Duodenal mucosa (tissue), 2 donors: ENCODE results near the gene FBXW10B.
"Not testable (repeated sequence)": the region's sequence is repeated elsewhere in the genome, so short reads cannot be mapped to it uniquely, and the experiment has no call there.

Experiments used
- H3K27ac ChIP-seq: one replicate; pipeline ENCODE4 v1.7.0; 2013; ENCODE audit warnings: low read depth, low read length
- H3K27me3 ChIP-seq, 2 donors: one replicate each; pipeline ENCODE4 v1.7.0; 2013; ENCODE audit warnings: low read length in 2 of 2, control low read depth in 1 of 2; ENCODE audit not compliant: insufficient read depth in 2 of 2, control insufficient read depth in 1 of 2
- H3K36me3 ChIP-seq, 2 donors: one replicate each; pipeline ENCODE4 v1.7.0; 2013; ENCODE audit warnings: low read length in 2 of 2, control low read depth in 1 of 2; ENCODE audit not compliant: insufficient read depth in 2 of 2, control insufficient read depth in 1 of 2
- H3K4me1 ChIP-seq, 2 donors: one replicate each; pipeline ENCODE4 v1.7.0; 2013; ENCODE audit warnings: low read length in 2 of 2, control low read depth in 1 of 2; ENCODE audit not compliant: insufficient read depth in 2 of 2, control insufficient read depth in 1 of 2
- H3K4me3 ChIP-seq, 2 donors: one replicate each; pipeline ENCODE4 v1.7.0; 2013; ENCODE audit warnings: low read length in 2 of 2, low read depth in 1 of 2
- H3K9ac ChIP-seq, 2 donors: one replicate each; pipeline ENCODE4 v1.7.0; 2013; ENCODE audit warnings: low read length in 2 of 2, low read depth in 1 of 2
- H3K9me3 ChIP-seq, 2 donors: one replicate each; pipeline ENCODE4 v1.7.0; 2013; ENCODE audit warnings: low read length in 2 of 2, control low read depth in 1 of 2; ENCODE audit not compliant: control insufficient read depth in 1 of 2

Gene FBXW10B

GRCh38 chr17:15619331-15620058 lies at the start of gene FBXW10B:
Gene FBXW10B, minus strand, starts transcription at chr17:15619704. Its CDS starts 192 bp downstream, at chr17:15619512.
- not testable (repeated sequence) for H3K9ac ChIP-seq, H3K4me3 ChIP-seq, H3K27ac ChIP-seq, H3K4me1 ChIP-seq, H3K36me3 ChIP-seq, H3K9me3 ChIP-seq, H3K27me3 ChIP-seq

DNA sequence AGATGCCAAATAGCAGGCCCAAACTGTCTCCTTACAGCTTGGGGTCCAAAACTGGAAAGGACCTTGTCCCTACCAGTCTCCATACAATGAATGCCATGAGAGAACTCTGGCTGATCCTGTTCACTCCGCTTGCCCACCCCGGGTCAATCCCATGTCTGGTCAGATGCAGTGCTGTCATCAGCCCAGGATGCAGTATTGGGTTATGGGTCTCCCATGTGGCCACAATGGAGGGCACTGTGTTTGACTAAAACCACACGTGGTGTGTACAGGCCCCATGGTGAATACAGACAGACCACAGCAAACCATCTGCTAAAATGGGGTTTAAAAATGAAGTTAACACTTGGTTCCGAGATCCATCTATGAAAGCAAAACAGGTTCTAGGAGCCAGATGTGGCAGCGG lies 44.2 kb upstream of the FBXW10B start:
- Histone ChIP-seq H3K4me1 (no peaks in the 10 kb centered on the region), H3K27me3 (no peaks in the 10 kb centered on the region), H3K36me3 (peaks cover 0 to 8% of the 10 kb centered on the region in 2 donors), H3K27ac (no peak overlapping the region), H3K4me3 (no peak overlapping the region), H3K9ac (no peak overlapping the region), H3K9me3 (no peaks in the 10 kb centered on the region)

DNA sequence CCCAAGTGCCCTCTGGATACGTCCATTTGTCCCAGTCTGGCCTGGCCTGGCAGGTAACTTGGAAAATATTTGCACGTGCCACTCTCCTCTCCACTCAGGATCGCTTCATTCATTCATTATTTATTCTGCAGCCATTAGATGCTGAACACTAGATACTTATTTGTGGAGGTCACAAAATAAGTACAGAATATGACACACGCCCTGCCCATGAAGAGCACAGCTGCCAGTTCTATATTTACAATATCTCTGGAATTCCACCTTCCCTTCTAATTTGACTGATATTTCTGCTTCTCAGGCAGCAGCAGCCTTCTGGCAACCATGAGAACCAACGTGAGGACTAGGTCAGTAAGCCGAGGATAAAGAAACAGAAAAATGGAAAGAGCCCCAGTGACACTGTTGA lies 43.7 kb upstream of the FBXW10B start:
- H3K27me3 ChIP-seq = no peaks in the 10 kb centered on the region
- H3K9me3 ChIP-seq = no peaks in the 10 kb centered on the region
- peaks cover 0 to 8% of the 10 kb centered on the region in 2 donors for H3K36me3 ChIP-seq
- H3K4me1 ChIP-seq = no peaks in the 10 kb centered on the region
- H3K27ac ChIP-seq = no peak overlapping the region
- no peak overlapping the region for H3K9ac ChIP-seq
- H3K4me3 ChIP-seq = no peak overlapping the region

DNA sequence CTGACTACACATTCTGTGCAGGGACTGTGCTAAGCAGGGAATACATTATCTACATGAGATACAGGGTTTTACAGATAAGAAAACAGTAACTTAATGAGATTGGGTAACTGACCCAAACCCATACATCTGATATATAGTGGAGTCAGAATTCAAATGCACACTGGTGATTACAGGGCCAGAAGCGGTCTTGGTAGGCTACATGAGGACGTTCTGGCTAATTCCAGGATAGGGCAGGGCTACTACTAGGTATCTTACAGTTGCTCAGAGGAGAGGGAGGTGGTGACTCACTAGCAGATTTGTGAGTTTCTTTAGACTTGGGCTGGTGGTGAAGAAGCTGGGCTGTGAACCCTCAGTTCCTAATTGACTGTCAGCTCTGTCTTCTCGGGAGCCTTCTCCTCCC lies 43.2 kb upstream of the FBXW10B start:
- H3K36me3 ChIP-seq = peaks cover 0 to 8% of the 10 kb centered on the region in 2 donors
- no peak overlapping the region for H3K27ac ChIP-seq

GRCh38 chr17:15660077-15660476 lies 40.6 kb upstream of the FBXW10B start:
- no peaks in the 10 kb centered on the region for H3K9me3 ChIP-seq
- no peak overlapping the region for H3K9ac ChIP-seq
- peaks cover 0 to 8% of the 10 kb centered on the region in 2 donors for H3K36me3 ChIP-seq
- no peak overlapping the region for H3K27ac ChIP-seq
- no peaks in the 10 kb centered on the region for H3K4me1 ChIP-seq
- H3K27me3 ChIP-seq = no peaks in the 10 kb centered on the region
- H3K4me3 ChIP-seq = no peak overlapping the region

More for the DNA sequence above, 43.2 kb upstream of the FBXW10B start:
- H3K27me3 ChIP-seq = no peaks in the 10 kb centered on the region
- no peak overlapping the region for H3K4me3 ChIP-seq
- H3K9me3 ChIP-seq = no peaks in the 10 kb centered on the region
- no peak overlapping the region for H3K9ac ChIP-seq
- H3K4me1 ChIP-seq = no peaks in the 10 kb centered on the region

GRCh38 chr17:15659663-15660062 lies 40.2 kb upstream of the FBXW10B start:
- H3K36me3 ChIP-seq = peaks cover 0 to 8% of the 10 kb centered on the region in 2 donors
- no peaks in the 10 kb centered on the region for H3K9me3 ChIP-seq
- no peak overlapping the region for H3K4me3 ChIP-seq
- H3K4me1 ChIP-seq = no peaks in the 10 kb centered on the region
- no peaks in the 10 kb centered on the region for H3K27me3 ChIP-seq
- no peak overlapping the region for H3K27ac ChIP-seq
- H3K9ac ChIP-seq = no peak overlapping the region

DNA sequence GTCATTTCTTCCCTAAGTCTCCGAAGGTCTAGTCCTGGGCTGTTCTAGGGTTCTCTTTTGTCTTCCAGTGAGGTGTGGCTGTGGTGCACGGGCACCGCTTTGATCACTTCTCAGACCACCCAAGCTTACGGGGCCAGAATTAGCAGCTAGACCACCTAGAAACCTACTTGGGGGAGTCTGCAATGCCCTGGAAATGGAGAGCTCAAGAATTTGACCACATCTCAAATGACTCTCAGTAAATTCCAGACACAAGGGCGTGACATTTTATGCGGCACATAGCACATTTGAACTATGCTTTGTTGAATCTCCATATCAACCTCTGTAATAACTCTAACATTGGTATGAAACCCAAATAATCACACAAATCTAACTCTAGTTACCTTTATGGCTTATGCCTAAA lies 39.7 kb upstream of the FBXW10B start:
- Histone ChIP-seq H3K9me3 (no peaks in the 10 kb centered on the region), H3K4me3 (no peak overlapping the region), H3K27me3 (no peaks in the 10 kb centered on the region), H3K36me3 (peaks cover 0 to 8% of the 10 kb centered on the region in 2 donors), H3K9ac (no peak overlapping the region), H3K27ac (no peak overlapping the region), H3K4me1 (no peaks in the 10 kb centered on the region)

DNA sequence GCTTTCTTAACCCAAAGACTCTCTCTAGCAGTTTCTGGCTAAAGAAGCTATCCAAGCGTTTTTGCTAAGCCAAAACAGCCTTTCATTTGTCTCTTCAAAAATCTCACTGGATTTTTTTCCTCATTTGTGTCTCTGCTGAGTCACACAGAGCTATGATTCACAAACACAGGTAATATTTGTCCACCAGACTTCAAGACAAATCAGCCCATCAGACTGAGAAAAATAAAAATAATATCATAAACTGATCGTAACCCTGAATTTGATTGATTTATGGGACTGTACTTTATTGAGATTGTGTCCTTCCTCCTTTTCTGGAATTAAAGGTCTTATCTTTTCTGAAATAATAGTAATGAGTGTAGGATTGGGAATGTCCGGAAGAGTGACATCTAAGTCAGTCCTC lies 38.8 kb upstream of the FBXW10B start:
- Histone ChIP-seq H3K27ac (no peak overlapping the region), H3K27me3 (no peaks in the 10 kb centered on the region), H3K9me3 (no peaks in the 10 kb centered on the region), H3K36me3 (peaks cover 0 to under 1% of the 10 kb centered on the region in 2 donors), H3K4me3 (no peak overlapping the region), H3K4me1 (no peaks in the 10 kb centered on the region), H3K9ac (no peak overlapping the region)

GRCh38 chr17:15657868-15658267 lies 38.4 kb upstream of the FBXW10B start:
- Histone ChIP-seq H3K9ac (no peak overlapping the region), H3K9me3 (no peaks in the 10 kb centered on the region), H3K4me3 (no peak overlapping the region), H3K36me3 (no peaks in the 10 kb centered on the region), H3K27ac (no peak overlapping the region), H3K4me1 (no peaks in the 10 kb centered on the region), H3K27me3 (no peaks in the 10 kb centered on the region)

- Histone ChIP-seq H3K36me3 (no peaks in the 10 kb centered on the region), H3K27ac (no peak overlapping the region), H3K27me3 (no peaks in the 10 kb centered on the region), H3K9ac (no peak overlapping the region), H3K4me1 (peaks cover under 1 to 1% of the 10 kb centered on the region in 2 donors), H3K9me3 (no peaks in the 10 kb centered on the region), H3K4me3 (no peak overlapping the region)
Measured at GRCh38 chr17:15654886-15655561, 35.5 kb upstream of the FBXW10B start.
